BLaER1 treated with 17β-estradiol and CSF1 and Interleukin-3, amounts not matched to agents 10 nM and 100 nM (cell line): Measurements from ENCODE around the gene OPALIN.

Experiments used
- H3K27ac ChIP-seq, 11 experiments: shearing (Covaris generic); formaldehyde crosslinking; 2 replicates each; pipeline ENCODE4 v1.8.1; 2022
- H3K27me3 ChIP-seq, 11 experiments: shearing (Covaris generic); formaldehyde crosslinking; 2 replicates each; pipeline ENCODE4 v1.8.1; 2022
- H3K36me3 ChIP-seq, 11 experiments: shearing (Covaris generic); formaldehyde crosslinking; 2 replicates each; pipeline ENCODE4 v1.8.1; 2022
- H3K4me1 ChIP-seq, 10 experiments: shearing (Covaris generic); formaldehyde crosslinking; 2 replicates each; pipeline ENCODE4 v1.8.1; 2022
- H3K4me2 ChIP-seq, 11 experiments: shearing (Covaris generic); formaldehyde crosslinking; 2 replicates each; pipeline ENCODE4 v1.8.1; 2022
- H3K4me3 ChIP-seq, 10 experiments: shearing (Covaris generic); formaldehyde crosslinking; 2 replicates each; pipeline ENCODE4 v1.8.1; 2022
- H3K9ac ChIP-seq, 11 experiments: shearing (Covaris generic); formaldehyde crosslinking; 2 replicates each; pipeline ENCODE4 v1.8.1; 2022
- H3K9me3 ChIP-seq, 11 experiments: shearing (Covaris generic); formaldehyde crosslinking; replicated peaks in 1 of 11; 2 replicates each; pipeline ENCODE4 v1.8.1; 2022
- H4K20me1 ChIP-seq, 11 experiments: shearing (Covaris generic); formaldehyde crosslinking; 2 replicates each; pipeline ENCODE4 v1.8.1; 2022
- Cebpa-rat ChIP-seq, 11 experiments: shearing (Covaris generic); IDR thresholded peaks; 2 replicates each; pipeline ENCODE4 v1.8.1; 2022

OPALIN gene

DNA sequence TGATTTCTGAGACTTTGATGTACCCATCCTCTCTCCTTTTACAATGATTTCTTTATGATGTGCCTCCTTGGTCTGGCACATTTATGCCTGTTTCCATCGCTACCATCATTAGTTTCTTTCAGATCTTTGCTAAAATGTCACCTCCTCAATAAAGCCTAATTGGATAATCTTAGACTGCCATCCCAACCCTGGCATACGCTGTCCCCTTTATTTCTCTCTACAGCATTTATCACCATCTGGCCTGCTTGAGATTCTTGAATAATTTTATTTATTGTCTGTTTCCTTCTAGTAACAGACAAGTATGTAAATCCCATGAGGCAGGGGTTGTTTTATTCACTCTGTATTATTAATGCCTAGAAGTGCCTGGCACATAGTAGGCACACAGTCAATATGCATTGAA is 61.3 kb downstream of the OPALIN start:
- Histone ChIP-seq H3K4me3 (peak overlapping the region in 6 of 10 experiments; percentile 7 to 89 (median 58); a peak in 11 of 20 replicates), H3K9me3 (no peaks in the 10 kb centered on the region), H3K4me2 (peak overlapping the region; percentile 84 to 98 (median 94)), H3K4me1 (peaks cover 80 to 100% (median 98%) of the 10 kb centered on the region in 10 experiments), H3K27ac (peak overlapping the region in 9 of 11 experiments; percentile 54 to 94 (median 87); a peak in 18 of 22 replicates), H3K27me3 (no peaks in the 10 kb centered on the region), H3K9ac (peak overlapping the region in 9 of 11 experiments; percentile 18 to 86 (median 74); a peak in 18 of 22 replicates), H3K36me3 (peaks cover 0 to 15% (median 0%) of the 10 kb centered on the region in 11 experiments; a peak in 1 of 22 replicates), H4K20me1 (no peaks in the 10 kb centered on the region)
- no peak for TF ChIP-seq Cebpa-rat (IDR thresholded peaks at IDR 0.05)

DNA sequence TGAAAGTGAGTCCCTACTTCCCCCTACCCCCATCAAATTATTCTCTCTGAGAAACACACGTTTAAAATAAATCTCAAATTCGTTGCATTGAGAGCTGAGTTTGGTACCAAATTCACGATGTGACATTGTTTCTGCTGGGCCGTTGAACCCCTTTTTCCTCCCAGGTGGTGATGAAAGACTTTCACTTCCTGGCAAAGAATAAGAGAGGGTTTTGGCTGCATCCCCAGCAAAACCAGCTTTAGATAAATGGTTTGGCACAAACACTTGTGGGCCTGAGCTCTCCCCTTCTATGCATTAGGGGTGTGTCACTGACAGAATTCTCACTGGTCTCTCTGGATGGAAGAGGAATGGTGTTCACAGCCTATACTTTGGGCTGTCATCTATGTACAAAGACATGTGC is 63.3 kb downstream of the OPALIN start:
- peaks cover 0 to 12% (median 0%) of the 10 kb centered on the region in 11 experiments; a peak in 1 of 22 replicates for H3K36me3 ChIP-seq
- TF ChIP-seq Cebpa-rat (IDR thresholded peaks at IDR 0.05), result no peak
- peaks cover 72 to 100% (median 96%) of the 10 kb centered on the region in 10 experiments for H3K4me1 ChIP-seq
- no peaks in the 10 kb centered on the region for H3K9me3 ChIP-seq
- no peaks in the 10 kb centered on the region for H3K27me3 ChIP-seq
- H3K9ac ChIP-seq, result peak overlapping the region in 7 of 11 experiments; percentile 11 to 86 (median 82); a peak in 10 of 22 replicates
- peak overlapping the region in 8 of 11 experiments; percentile 54 to 94 (median 88); a peak in 15 of 22 replicates for H3K27ac ChIP-seq
- H3K4me3 ChIP-seq, result peak overlapping the region in 7 of 10 experiments; percentile 11 to 89 (median 28); a peak in 8 of 20 replicates
- peak overlapping the region; percentile 15 to 98 (median 92); a peak in 20 of 22 replicates for H3K4me2 ChIP-seq
- H4K20me1 ChIP-seq, result no peaks in the 10 kb centered on the region
